GM18511 (cell line): ENCODE results near the gene SCAND1.
A peak's percentile ranks its signal among the peaks of the same experiment; 100 is the strongest.
"Not testable (repeated sequence)": the region's sequence is repeated elsewhere in the genome, so short reads cannot be mapped to it uniquely, and the experiment has no call there.

Experiments
- ATAC-seq: cut with Tn5 transposase; IDR thresholded peaks from one replicate; pipeline ENCODE4 v1.9.1; 2021; ENCODE audit warnings: mild to moderate bottlenecking, moderate library complexity; ENCODE audit not compliant: unreplicated experiment

The SCAND1 gene

DNA sequence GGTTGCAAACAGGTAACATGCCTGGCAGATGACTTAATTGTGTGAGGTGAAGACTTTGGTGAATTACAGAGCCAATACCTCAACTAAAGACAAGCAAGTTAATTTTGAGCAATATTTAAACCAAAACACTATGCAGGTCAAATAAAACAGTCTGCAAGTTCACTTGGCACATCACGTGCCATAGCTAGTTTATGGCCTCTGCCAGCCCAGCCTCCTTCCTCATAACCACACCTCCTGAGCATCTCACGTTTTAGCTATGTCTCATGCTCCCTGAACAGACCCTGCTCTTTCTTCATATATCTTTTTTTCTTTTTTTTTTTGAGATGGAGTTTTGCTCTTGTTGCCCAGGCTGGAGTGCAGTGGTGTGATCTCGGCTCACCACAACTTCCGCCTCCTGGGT, 9.6 kb upstream of the SCAND1 start:
- no peak for ATAC-seq

DNA sequence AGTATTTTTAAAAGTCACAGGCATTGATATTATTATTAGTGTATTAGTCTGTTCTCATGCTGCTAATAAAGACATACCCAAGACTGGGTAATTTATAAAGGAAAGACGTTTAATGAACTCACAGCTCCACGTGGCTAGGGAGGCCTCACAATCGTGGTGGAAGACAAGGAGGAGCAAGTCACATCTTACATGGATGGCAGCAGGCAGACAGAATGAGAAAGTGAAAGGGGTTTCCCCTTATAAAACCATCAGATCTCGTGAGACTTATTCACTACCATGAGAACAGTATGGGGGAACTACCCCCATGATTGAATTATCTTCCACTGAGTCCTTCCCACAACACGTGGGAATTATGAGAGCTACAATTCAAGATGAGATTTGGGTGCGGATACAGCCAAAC, 5.0 kb upstream of the SCAND1 start:
- ATAC-seq: not testable (repeated sequence)

DNA sequence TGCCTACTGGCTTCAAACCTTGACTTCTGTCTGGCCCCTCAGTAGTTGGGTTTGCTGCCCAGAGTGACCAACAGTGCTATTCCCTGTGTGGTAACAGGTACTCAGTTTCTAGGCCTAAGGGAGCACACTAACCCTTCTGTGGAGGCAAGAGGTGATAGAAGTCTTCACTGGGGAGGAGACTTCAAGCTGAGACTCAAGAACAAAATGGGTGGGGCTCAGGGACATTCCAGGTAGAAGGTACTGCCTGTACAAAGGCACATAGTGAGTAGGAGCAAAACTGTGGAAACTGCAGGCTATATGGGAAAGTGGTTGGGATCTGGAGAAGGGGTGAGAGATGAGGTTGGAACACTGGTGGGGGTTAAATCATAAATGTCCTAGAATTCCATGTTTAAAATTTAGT, 2.3 kb upstream of the SCAND1 start:
- ATAC-seq: no peak

DNA sequence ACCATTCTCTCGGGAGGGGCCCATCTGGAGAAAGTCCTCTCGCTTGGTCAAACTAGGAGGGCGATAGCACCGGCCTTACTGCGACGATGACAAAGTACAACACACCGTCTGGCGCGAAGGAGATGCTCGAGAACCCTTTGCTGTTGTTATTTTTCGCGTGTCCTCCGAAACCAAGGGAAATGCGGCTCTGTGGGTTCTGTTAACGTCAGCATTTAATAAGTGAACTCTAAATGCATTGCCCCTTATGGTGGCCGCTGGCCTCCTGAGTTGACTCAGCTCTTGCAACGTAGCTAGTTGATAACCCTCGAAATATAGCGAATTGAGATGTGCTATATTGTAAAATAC, 577 bp upstream of the SCAND1 start:
- no peak for ATAC-seq

DNA sequence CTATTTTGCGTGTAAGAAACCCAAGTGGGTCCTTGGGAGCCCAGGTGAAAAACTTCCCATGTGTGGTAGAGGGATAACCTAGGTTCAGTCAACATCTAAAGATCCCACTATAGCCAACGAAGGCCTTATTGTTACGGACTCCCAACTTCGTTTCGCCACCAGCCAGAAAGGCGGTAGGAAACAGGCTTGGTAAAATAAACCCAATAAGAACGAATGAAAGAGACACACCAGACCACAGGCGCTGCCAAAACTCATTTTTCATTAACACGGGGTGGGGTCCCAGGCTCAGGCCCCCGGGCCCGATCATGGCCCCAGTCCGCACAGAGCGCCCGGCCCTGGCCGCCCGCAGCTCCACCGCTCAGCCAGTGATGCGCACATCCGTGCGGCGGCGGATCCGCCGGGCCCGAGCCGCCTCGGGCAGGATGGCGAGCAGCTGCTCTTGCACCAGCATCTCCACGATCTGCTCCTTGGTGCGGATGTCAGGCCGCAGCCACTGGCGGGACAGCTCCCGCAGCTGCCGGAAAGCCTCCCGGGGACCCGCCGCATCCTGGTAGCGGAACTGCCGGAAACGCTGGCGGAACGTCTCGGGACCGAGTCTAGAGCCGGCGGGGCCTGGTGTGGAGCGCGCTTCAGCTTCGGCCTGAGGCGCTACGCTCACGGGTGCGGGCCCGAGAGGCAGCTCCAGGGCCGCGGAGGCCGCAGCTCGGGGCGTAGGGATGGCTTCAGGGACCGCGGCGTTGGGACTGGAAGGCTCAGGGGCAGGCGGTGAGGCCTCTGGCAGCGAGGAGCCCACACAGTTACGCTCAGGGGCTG, 709 bp downstream of the SCAND1 start:
- peak; percentile 29 for ATAC-seq

DNA sequence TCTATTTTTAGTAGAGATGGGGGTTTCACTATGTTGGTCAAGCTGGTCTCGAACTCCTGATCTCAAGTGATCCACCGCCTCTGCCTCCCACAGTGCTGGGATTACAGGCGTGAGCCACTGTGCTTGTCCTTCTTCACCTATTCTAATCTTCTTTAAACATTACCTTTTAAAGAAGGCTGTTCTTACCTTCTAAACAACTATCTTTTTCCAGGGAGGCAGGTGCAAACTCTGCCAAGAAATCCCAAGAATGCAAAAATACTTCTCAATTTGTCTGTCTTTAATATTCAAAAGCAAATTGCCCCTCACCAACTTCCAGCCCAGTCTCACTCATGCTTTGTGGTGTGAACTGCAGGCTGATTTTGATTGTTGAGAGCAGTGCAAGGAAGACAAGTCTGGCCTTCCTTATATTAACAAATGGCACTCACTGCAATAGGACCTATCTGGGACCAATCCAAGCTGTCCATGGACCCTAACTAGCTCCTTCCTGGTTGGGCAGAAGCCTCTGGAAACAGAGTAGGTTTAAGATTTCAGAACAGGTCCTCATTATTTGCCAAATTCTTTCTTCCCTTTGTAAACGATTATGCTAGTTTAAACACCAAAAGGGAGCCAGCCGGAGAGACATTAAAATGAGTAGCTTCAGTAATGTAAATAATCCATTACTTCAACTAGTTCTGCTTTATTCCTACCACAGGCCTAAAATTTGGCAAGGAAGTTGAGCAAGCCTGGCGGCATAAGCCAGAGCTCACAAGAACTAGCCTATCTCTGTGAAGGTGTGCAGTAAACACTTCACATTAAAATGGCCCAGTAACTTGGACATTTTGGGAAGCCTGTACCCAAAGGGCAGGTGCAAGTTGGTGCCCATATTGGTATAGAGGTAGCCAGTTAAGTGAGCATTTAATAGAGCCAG, 1.6 kb downstream of the SCAND1 start:
- no peak for ATAC-seq

DNA sequence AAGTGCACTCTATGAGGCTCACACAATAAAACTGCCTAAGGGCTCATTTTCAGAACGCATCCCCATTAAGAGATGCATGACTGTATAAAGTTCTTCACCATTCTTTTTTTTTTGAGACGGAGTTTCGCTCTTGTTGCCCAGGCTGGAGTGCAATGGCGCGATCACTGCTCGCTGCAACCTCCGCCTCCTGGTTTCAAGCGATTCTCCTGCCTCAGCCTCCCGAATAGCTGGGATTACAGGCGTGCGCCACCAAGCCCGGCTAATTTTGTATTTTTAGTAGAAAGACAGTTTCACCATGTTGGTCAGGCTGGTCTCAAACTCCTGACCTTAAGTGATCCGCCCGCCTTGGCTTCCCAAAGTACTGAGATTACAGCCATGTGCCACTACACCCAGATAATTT, 2.2 kb downstream of the SCAND1 start:
- ATAC-seq: not testable (repeated sequence)

DNA sequence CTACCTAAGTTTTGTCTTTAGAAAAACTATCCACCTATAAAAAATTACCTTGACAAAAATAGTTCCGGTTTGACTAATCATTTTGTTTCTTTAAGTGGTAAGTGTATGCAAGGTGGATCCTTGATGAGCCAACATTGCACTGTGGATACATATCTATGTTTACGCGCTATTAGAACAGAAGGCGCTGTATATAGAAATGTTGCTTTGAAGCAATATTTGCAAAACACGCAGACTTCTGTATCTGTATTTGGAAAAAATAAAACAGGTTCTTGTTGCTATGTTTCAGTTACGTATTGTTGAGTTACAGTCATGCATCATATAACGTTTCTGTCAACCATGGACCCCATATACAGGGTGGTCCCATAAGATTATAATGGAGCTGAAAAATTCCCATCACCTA, 4.2 kb downstream of the SCAND1 start:
- no peak for ATAC-seq

DNA sequence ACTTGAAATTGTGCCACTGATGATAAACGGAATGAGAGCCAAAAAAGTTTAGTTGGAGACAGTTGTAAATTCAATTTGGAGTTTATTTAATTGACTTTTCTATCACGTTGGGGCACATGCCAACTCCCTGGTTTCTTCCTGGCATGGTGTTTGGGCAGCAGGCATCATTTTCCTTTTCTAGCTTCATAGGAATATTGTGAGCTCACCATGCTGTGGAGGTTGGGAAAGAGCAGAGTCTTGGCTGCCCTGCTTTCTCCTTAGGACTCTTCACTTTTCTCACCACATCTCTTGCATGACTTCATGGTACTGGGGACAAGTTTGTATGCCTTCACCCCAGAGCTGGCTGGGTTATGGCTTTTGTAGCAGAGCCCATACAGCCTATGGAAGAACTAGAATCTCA, 6.4 kb downstream of the SCAND1 start:
- ATAC-seq: no peak

DNA sequence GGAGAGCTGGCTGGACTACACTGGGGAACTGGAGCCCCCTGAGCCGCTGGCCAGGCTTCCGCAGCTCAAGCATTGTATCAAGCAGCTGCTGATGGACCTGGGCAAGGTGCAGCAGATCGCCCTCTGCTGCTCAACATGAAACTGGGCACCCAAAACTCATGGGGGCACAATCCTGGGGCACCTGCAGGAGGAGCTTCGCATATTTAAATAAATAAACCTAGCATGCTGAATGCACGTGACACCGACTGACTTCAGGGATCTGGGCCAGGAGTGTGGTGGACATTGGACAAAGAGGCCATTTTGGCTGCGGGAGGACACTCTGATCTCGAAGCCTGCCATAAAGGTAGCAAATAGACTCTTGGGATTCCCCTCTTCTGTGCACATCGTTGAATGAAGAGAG, 6.8 kb downstream of the SCAND1 start:
- ATAC-seq: no peak

DNA sequence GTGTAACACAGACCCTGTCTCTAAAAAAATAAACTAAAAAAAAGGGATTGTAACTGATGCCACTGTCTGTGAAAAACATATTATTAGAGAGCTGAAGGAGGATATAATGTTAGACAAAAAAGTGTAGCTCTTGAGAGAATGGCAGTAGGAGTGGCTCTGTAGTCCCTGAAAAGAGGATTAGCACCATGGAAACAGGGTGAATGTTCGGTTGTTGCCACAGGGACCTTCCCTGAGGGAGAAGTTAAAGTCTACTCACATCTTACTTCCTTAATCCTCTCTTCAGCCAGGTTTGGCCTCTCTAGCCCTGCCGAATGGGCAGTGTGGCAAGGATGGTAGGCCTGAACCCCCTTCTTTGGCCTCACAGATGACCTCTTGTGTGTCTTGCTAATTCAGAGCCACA, 12.1 kb downstream of the SCAND1 start:
- no peak for ATAC-seq

DNA sequence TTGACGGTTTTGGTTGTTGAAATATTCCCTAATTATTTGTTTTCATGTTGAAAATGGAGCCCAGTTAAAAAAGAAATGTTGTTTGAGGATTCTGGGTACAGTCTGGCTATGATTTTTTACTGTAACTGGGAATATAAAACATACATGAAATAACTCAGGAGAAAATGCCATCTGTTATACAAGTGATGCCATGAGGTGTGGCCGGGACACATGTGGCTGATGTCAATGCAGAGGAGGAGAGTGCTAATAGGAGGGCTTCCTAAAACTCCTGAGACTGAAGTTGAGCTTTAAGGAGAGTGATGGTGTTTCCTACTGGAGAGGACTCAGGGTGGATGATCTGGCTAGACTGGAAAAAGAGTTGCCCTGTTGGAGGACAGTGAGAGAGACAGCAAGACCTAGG, 12.7 kb downstream of the SCAND1 start:
- ATAC-seq: no peak

DNA sequence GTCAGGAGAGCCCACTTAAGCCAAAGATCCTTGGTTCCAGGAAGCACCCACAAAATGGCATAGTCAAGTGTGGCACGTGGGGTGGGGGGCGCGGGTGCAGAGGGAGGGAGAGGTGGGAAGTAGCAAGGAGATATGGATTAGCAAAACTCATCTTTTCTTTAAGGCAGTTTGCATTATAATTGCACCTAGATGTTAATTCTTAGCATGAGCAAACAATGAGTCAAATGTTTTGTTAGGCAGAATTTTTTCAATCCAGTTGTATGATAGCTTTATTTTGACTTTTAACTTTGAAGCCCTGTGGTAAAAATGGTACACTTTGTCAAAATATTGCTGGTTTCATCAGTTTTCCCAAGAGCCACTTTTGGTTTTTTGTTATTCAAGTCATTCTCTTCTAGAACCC, 15.0 kb downstream of the SCAND1 start:
- ATAC-seq: no peak

DNA sequence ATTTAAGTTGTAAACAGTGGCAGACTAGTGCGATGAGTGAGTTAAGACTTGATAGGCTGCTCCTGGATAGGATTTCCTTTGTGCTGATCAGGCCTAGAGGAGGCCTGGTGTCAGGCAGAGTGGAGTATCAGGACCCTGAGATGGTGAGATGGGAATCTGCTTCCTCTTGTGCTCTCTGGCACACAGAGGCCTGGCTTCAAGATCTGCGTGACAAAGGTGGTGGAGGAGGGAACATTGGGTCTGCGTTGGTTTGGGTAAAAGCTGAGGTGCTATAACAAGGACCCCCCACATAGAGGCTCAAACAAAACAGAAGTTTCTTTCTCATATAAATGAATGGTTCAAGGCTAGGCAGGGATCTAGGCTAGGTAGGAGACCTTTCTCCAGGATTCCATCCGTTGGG, 20.3 kb downstream of the SCAND1 start:
- ATAC-seq: no peak

DNA sequence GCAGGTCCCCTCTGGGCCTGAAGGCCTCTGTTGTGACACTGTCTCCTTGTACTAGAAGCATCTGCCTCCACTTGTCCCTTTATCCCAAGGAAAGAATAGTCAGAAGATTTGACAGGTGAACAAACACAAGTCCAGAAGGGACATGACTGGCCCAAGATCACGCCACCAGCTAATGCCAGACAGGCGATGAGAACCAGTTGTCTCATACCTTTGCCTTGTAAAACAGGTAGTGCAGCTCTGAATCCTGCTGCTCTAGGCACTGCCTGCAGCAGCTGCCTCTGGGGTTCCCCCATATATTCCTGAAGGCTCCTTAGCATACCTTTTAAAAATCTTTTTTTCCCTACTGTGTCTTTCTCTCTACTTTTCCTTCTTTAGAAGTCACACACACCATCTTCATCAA, 25.0 kb downstream of the SCAND1 start:
- no peak for ATAC-seq

DNA sequence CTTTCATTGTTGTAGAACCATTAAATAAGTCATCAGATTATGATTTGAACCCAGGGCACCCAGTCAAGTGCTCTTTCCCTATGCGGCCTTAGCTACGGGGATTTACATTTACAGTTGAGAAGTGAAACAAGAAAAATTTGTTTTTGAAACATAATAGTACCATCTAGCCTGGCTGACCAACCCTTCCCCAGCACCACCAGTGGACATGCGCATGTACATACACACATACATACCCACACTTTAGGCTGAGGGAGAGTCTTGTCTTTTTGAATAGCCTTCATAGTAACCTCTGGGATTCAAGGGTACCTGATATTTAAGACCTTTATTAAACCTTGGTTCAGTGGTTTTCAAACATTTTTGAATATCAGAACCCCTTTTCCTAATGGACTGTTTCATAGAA, 33.8 kb downstream of the SCAND1 start:
- ATAC-seq: no peak

DNA sequence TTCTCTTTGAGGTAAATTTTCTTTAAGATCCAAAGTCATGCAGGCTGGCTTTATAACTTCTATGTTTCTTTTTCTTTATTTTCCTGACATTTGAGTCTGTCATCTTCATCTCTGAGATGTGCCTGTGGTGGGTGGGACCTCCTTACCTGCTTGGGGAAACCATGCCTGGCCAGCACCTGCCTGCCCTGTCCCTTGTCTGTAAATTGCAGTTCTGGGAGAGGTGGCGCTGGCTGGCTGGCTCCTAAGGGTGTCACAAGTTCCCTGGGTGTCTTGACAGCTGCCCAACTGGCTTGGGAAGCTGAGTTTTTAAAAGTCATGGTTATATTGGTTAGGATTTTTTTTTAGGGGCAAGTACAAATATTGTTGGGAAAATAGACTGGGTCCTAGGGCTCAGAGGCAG, 36.3 kb downstream of the SCAND1 start:
- no peak for ATAC-seq

DNA sequence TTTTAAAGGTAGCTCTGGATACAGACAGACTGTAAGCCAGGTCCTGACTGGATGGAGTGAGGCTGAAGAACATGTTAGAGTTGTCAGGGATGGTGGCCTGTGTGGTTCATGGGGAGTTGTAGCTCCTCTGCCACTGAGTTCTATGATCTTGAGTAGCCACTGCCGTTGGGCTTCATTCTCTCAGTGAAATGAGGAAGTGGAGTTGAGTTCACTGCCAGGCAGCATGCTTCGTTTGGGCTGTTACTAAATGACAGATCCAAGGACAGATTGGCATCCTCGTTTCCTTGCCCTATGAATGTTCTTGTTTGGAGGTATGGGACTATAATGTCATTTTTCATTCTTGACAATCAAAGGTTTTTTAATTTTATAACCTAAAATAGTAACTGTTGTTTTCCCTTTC, 37.2 kb downstream of the SCAND1 start:
- ATAC-seq: no peak

DNA sequence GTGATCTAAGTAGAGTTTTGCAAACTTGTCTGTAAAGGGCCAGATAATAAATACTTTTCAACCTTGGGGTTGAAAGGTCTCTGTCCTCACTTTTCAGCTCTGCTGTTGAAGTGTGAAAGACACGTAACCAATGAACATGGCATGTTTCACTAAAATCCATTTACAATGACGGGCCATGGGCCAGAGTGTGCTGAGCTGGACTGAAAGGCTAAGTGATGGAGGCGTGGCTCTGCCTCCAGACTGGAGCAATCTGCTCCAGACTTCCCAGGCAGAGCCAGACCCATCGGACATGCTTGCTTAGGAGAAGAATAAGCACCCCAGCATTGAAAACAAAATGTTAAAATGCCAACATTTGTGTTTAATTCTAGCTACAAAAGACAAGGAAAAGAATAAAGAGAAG, 41.4 kb downstream of the SCAND1 start:
- no peak for ATAC-seq

DNA sequence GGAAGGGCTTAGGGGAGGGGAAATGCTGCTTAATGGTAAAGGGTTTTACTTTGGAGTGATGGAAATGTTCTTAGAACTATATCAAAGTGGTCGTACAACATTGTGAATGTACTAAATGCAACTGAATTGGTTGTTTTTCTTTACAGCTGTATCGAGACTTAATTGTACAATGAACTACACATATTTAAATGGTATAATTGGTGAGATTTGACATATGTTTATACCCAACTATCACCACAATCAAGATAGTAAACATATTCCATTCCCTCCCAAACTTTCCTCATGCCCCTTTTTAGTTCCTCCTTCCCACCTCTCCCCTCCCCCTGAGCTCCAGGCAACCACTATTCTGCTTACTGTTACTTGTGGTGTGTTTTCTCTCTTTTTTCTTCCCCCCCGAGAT, 44.0 kb downstream of the SCAND1 start:
- no peak for ATAC-seq

DNA sequence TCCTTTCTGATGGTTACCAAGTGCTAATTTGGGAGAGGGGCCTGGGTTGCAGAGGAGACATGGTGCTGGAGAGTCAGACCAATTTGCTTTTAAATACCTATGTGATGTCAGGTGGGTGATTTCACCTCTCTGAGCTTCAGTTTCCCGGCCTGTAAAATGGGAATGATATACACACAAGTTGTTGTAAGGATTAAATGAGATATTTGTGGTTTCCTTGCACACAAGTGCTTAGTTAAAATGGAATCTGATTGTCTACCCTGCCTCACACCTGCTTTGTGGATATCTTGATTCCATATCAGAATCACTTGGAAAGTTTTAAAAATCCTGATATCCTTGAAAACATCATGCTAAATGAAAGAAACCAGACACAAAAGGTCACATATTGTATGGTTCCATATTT, 44.5 kb downstream of the SCAND1 start:
- no peak for ATAC-seq

DNA sequence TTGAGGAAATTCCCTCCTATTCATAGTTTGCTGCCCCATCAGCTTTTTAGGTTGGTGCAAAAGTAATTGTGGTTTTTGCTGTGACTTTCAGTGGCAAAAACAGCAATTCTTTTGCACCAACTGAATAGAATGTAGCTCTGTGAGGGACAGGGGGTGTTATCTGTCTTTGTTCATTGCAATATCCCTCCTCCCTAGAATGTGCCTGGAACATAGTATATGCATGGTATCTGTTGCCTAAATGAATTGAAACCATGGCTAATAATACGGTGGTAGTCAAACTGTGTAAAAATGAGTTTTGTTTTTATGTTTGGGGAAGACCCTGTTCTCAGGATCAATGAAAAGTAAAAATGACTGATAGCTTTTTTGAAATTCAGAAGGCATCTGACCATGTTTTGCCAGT, 45.1 kb downstream of the SCAND1 start:
- ATAC-seq: no peak
